Adrenal gland (tissue), 5 donors: ENCODE data around the gene GABARAP.

ENCODE experiments used
- POLR2A ChIP-seq, 2 donors: fragments of 450-650 bp; IDR thresholded peaks; one replicate each; pipeline ENCODE4 v1.6.1; 2017; ENCODE audit warnings: antibody characterized with exemption in 2 of 2, mild to moderate bottlenecking in 2 of 2, moderate library complexity in 1 of 2
- TF ChIP-seq, protein P1 (sequence below), 6 experiments: fragments of 450-650 bp in 4 of 6; fragments of 200-600 bp in 2 of 6; sonication (generic) in 1 of 6; IDR thresholded peaks; 1 replicate in 5 of 6; 2 replicates in 1 of 6; pipeline versions ENCODE4 v1.5.1 to v1.8.0; 2016 to 2021; ENCODE audit warnings: antibody characterized with exemption in 6 of 6, mild to moderate bottlenecking in 2 of 6, moderate library complexity in 1 of 6
- donor health status: DM: no; HTN: no; CAD: no.

DNA sequence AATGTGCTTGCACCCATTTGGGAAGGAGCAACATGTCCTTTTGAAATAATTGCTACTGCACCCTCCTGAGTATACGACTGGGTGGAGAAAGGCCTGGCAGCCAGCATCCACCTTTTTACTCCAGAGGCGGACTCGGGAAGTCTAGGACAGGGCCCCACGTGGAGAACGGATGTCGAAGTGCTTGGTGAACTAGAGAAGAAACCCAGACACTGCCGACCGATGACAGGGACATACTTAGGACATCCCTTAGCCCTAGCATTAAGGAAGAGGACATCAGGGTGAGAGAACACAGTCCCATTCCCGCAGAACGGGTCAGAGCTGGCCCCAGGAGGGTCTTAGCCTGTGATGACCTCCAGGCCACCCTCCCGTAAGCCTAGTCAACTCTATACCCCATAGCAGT, 48.4 kb upstream of the GABARAP start:
- TF ChIP-seq, protein P1, sequence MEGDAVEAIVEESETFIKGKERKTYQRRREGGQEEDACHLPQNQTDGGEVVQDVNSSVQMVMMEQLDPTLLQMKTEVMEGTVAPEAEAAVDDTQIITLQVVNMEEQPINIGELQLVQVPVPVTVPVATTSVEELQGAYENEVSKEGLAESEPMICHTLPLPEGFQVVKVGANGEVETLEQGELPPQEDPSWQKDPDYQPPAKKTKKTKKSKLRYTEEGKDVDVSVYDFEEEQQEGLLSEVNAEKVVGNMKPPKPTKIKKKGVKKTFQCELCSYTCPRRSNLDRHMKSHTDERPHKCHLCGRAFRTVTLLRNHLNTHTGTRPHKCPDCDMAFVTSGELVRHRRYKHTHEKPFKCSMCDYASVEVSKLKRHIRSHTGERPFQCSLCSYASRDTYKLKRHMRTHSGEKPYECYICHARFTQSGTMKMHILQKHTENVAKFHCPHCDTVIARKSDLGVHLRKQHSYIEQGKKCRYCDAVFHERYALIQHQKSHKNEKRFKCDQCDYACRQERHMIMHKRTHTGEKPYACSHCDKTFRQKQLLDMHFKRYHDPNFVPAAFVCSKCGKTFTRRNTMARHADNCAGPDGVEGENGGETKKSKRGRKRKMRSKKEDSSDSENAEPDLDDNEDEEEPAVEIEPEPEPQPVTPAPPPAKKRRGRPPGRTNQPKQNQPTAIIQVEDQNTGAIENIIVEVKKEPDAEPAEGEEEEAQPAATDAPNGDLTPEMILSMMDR (IDR thresholded peaks at IDR 0.05) = no peak
- TF ChIP-seq POLR2A (IDR thresholded peaks at IDR 0.05) = no peak
